A673 (cell line): ENCODE results near the gene ACHE.

Source experiments
- CTCF ChIP-seq: fragments of 300-800, 200-600 bp; sonication (generic); conservative IDR thresholded peaks from 2 replicates; pipeline ENCODE4 v1.5.1; 2017; ENCODE audit warnings: low read depth, mild to moderate bottlenecking, antibody characterized with exemption, low read length, moderate library complexity, mixed read lengths
- EZH2 ChIP-seq: fragments of 200-600 bp; sonication (generic); IDR thresholded peaks from 2 replicates; pipeline ENCODE4 v1.6.1; 2017; ENCODE audit warnings: borderline replicate concordance, low read depth, mild to moderate bottlenecking, mixed read lengths, antibody characterized with exemption, low read length; ENCODE audit not compliant: poor library complexity, severe bottlenecking

- TF ChIP-seq EZH2 = no peak
- TF ChIP-seq CTCF = no peak
These were observed 41.4 kb downstream of the ACHE start for GRCh38 chr7:100854146-100854895.
